ENCODE measurements around the gene CCSAP.

CCSAP gene

DNA sequence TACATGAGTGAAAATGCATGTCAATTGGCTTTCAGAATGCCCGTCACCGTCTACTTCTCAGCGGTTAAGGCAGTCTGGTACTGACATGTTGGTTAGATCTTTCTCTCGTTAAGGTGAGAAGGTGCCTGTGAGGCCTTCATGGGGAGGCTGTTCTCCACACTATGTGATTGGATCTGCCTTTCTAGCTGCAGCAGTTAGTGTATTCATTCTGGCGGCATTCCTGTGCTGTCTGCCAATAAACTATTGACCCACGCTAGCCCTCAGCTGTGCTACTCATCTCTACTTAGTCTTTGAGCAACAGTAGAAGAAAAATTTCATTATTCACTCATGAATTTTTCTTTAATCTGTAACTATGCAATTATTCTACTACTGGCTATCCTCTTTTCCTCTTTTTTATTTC is 32.0 kb downstream of the CCSAP start:
- TF ChIP-seq OSR1 (CRISPR knock-in tag; IDR thresholded peaks at IDR 0.05) (no peak), ESRRG (CRISPR knock-in tag; IDR thresholded peaks at IDR 0.05) (no peak), TSHZ2 (CRISPR knock-in tag; IDR thresholded peaks at IDR 0.05) (no peak), RARB (CRISPR knock-in tag; IDR thresholded peaks at IDR 0.05) (no peak)
- no peak for ATAC-seq

- no peak for ATAC-seq
- TF ChIP-seq ZFP3 (CRISPR knock-in tag; IDR thresholded peaks at IDR 0.05) (no peak), CREB5 (CRISPR knock-in tag; IDR thresholded peaks at IDR 0.05; ENCODE audit: low read depth) (no peak), RARB (CRISPR knock-in tag; IDR thresholded peaks at IDR 0.05) (no peak), SNAI2 (CRISPR knock-in tag; IDR thresholded peaks at IDR 0.05) (no peak), GLIS3 (CRISPR knock-in tag; IDR thresholded peaks at IDR 0.05) (no peak), ZNF8 (CRISPR knock-in tag; IDR thresholded peaks at IDR 0.05) (no peak), TOX (CRISPR knock-in tag; IDR thresholded peaks at IDR 0.05; ENCODE audit: borderline replicate concordance) (no peak), CSRNP3 (CRISPR knock-in tag; IDR thresholded peaks at IDR 0.05) (no peak), ZC3H10 (CRISPR knock-in tag; IDR thresholded peaks at IDR 0.05) (no peak), ZFP30 (CRISPR knock-in tag; IDR thresholded peaks at IDR 0.05) (no peak)
- TF ChIP-seq, protein P1, sequence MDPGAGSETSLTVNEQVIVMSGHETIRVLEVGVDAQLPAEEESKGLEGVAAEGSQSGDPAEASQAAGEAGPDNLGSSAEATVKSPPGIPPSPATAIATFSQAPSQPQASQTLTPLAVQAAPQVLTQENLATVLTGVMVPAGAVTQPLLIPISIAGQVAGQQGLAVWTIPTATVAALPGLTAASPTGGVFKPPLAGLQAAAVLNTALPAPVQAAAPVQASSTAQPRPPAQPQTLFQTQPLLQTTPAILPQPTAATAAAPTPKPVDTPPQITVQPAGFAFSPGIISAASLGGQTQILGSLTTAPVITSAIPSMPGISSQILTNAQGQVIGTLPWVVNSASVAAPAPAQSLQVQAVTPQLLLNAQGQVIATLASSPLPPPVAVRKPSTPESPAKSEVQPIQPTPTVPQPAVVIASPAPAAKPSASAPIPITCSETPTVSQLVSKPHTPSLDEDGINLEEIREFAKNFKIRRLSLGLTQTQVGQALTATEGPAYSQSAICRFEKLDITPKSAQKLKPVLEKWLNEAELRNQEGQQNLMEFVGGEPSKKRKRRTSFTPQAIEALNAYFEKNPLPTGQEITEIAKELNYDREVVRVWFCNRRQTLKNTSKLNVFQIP (CRISPR knock-in tag; IDR thresholded peaks at IDR 0.05; ENCODE audit: borderline replicate concordance, low read depth): no peak
- TF ChIP-seq, protein P2, sequence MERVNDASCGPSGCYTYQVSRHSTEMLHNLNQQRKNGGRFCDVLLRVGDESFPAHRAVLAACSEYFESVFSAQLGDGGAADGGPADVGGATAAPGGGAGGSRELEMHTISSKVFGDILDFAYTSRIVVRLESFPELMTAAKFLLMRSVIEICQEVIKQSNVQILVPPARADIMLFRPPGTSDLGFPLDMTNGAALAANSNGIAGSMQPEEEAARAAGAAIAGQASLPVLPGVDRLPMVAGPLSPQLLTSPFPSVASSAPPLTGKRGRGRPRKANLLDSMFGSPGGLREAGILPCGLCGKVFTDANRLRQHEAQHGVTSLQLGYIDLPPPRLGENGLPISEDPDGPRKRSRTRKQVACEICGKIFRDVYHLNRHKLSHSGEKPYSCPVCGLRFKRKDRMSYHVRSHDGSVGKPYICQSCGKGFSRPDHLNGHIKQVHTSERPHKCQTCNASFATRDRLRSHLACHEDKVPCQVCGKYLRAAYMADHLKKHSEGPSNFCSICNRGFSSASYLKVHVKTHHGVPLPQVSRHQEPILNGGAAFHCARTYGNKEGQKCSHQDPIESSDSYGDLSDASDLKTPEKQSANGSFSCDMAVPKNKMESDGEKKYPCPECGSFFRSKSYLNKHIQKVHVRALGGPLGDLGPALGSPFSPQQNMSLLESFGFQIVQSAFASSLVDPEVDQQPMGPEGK (CRISPR knock-in tag; IDR thresholded peaks at IDR 0.05; ENCODE audit: borderline replicate concordance): no peak
Observed at GRCh38 chr1:229309684-229310083, 33.2 kb downstream of the CCSAP start.

DNA sequence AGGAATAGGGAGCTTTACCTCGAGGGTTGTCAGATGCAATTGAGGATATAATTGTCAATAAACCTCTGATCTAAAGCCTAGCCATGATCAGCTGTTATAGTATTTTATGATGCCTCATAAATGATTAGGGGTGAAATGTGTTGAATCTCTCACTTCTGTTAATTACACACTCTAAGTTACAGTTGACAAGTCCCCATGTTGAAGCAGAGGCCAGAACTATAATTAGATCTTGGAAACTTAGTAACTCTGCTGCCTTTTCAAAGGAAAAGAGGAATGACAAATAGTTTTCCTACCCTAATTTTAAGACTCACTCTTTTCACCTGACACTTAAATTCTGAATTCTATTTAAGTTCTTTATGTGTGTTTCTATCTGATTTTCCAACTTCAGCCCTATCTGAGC is 33.8 kb downstream of the CCSAP start:
- TF ChIP-seq ZFP30 (CRISPR knock-in tag; IDR thresholded peaks at IDR 0.05) (no peak), OSR1 (CRISPR knock-in tag; IDR thresholded peaks at IDR 0.05) (no peak), PPARA (CRISPR knock-in tag; IDR thresholded peaks at IDR 0.05; ENCODE audit: borderline replicate concordance) (no peak)
- ATAC-seq: no peak

DNA sequence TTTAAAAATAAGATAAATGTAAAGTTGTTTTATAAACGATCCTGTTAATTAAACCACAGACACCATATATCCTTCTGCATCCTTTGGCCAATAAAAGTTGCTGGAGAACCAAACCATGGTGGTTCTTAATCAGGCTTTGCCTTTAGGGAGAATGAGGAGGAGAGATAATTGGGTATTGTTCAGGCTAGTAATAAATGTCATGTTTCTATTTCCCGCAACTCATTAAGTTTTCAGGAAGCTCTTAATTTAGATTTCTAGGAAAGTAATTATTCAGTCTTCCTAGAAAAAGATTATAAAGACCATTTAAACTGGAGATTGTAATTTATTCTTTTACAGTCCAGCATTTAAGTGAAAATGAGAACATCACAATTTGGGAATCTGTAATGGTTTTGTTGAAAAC is 37.5 kb downstream of the CCSAP start:
- ATAC-seq: no peak
- TF ChIP-seq ZC3H10 (CRISPR knock-in tag; IDR thresholded peaks at IDR 0.05) (no peak), RARB (CRISPR knock-in tag; IDR thresholded peaks at IDR 0.05) (no peak), CSRNP3 (CRISPR knock-in tag; IDR thresholded peaks at IDR 0.05) (no peak), ZFP30 (CRISPR knock-in tag; IDR thresholded peaks at IDR 0.05) (no peak), ESRRG (CRISPR knock-in tag; IDR thresholded peaks at IDR 0.05) (no peak), BACH2 (CRISPR knock-in tag; IDR thresholded peaks at IDR 0.05; ENCODE audit: borderline replicate concordance) (no peak), ZNF70 (CRISPR knock-in tag; IDR thresholded peaks at IDR 0.05) (no peak), TOX (CRISPR knock-in tag; IDR thresholded peaks at IDR 0.05; ENCODE audit: borderline replicate concordance) (no peak), CSDC2 (CRISPR knock-in tag; IDR thresholded peaks at IDR 0.05) (no peak), ISL1 (CRISPR knock-in tag; IDR thresholded peaks at IDR 0.05) (no peak), GLIS3 (CRISPR knock-in tag; IDR thresholded peaks at IDR 0.05) (no peak), SNAI2 (CRISPR knock-in tag; IDR thresholded peaks at IDR 0.05) (no peak)
- TF ChIP-seq, protein P1 (CRISPR knock-in tag; IDR thresholded peaks at IDR 0.05; ENCODE audit: borderline replicate concordance, low read depth): no peak
- TF ChIP-seq, protein P2 (CRISPR knock-in tag; IDR thresholded peaks at IDR 0.05; ENCODE audit: borderline replicate concordance): no peak

All from SK-N-SH treated with all-trans-retinoic acid at 6 μM for 48 hours (cell line).